ENCODE data around the gene TRAPPC2B. TPM values are rescaled to one million over a fixed set of nuclear protein-coding genes. Genes with fewer than 3 reads are reported as not detected.

Gene TRAPPC2B
- polyA plus RNA-seq, 5 donors, result 12.4 to 17.2 (median 14.5) TPM

Other genes starting within 250 kb of the TRAPPC2B start
- gene USP29, start 243.6 kb upstream of the TRAPPC2B start, polyA plus RNA-seq (ENCODE audit: insufficient read depth in 1 of 5, insufficient read length in 5 of 5, low replicate concordance in 1 of 5), result not detected
- gene ZIM3, start 218.3 kb upstream of the TRAPPC2B start, polyA plus RNA-seq (ENCODE audit: insufficient read depth in 1 of 5, insufficient read length in 5 of 5, low replicate concordance in 1 of 5), result under 1 TPM in 2 of 5 donors, not detected in 3; 0.04 to 0.06 TPM
- gene DUXA, start 196.1 kb upstream of the TRAPPC2B start, polyA plus RNA-seq (ENCODE audit: insufficient read depth in 1 of 5, insufficient read length in 5 of 5, low replicate concordance in 1 of 5), result not detected
- gene ZNF264, start 172.1 kb upstream of the TRAPPC2B start, polyA plus RNA-seq (ENCODE audit: insufficient read depth in 1 of 5, insufficient read length in 5 of 5, low replicate concordance in 1 of 5), result 10 to 100 TPM; 12.2 to 24.1 (median 21.1) TPM
- 1 to 10 TPM in 4 of 5 donors, under 1 TPM in 1; 0.85 to 3.4 (median 1.6) TPM for gene AURKC, start 132.5 kb upstream of the TRAPPC2B start, polyA plus RNA-seq (ENCODE audit: insufficient read depth in 1 of 5, insufficient read length in 5 of 5, low replicate concordance in 1 of 5)
- 1 to 10 TPM; 3.8 to 7.6 (median 6.5) TPM for gene ZNF805, start 122.9 kb upstream of the TRAPPC2B start, polyA plus RNA-seq (ENCODE audit: insufficient read depth in 1 of 5, insufficient read length in 5 of 5, low replicate concordance in 1 of 5)
- gene ZNF460, start 83.1 kb upstream of the TRAPPC2B start, polyA plus RNA-seq (ENCODE audit: insufficient read depth in 1 of 5, insufficient read length in 5 of 5, low replicate concordance in 1 of 5), result 1 to 10 TPM; 1.8 to 5.5 (median 3.8) TPM
- 10 to 100 TPM in 3 of 5 donors, 1 to 10 TPM in 2; 7.2 to 11.6 (median 10.1) TPM for gene ZNF543, start 43.1 kb upstream of the TRAPPC2B start, polyA plus RNA-seq (ENCODE audit: insufficient read depth in 1 of 5, insufficient read length in 5 of 5, low replicate concordance in 1 of 5)
- 10 to 100 TPM; 12.5 to 21.0 (median 17.1) TPM for gene ZNF304, start 12.3 kb upstream of the TRAPPC2B start, polyA plus RNA-seq (ENCODE audit: insufficient read depth in 1 of 5, insufficient read length in 5 of 5, low replicate concordance in 1 of 5)
- 10 to 100 TPM in 1 of 5 donors, 1 to 10 TPM in 4; 5.2 to 10.1 (median 6.6) TPM for gene ZNF547, start within 50 bp of the TRAPPC2B start, polyA plus RNA-seq (ENCODE audit: insufficient read depth in 1 of 5, insufficient read length in 5 of 5, low replicate concordance in 1 of 5)
- gene ZNF548, start 26.3 kb downstream of the TRAPPC2B start, polyA plus RNA-seq (ENCODE audit: insufficient read depth in 1 of 5, insufficient read length in 5 of 5, low replicate concordance in 1 of 5), result 10 to 100 TPM; 25.4 to 49.6 (median 37.1) TPM
- gene ZNF17, start 47.6 kb downstream of the TRAPPC2B start, polyA plus RNA-seq (ENCODE audit: insufficient read depth in 1 of 5, insufficient read length in 5 of 5, low replicate concordance in 1 of 5), result 10 to 100 TPM in 4 of 5 donors, 1 to 10 TPM in 1; 9.1 to 17.1 (median 15.8) TPM
- gene ZNF749, start 71.8 kb downstream of the TRAPPC2B start, polyA plus RNA-seq (ENCODE audit: insufficient read depth in 1 of 5, insufficient read length in 5 of 5, low replicate concordance in 1 of 5), result 10 to 100 TPM in 4 of 5 donors, 1 to 10 TPM in 1; 8.7 to 13.1 (median 11.9) TPM
- gene VN1R1, start 93.6 kb downstream of the TRAPPC2B start, polyA plus RNA-seq (ENCODE audit: insufficient read depth in 1 of 5, insufficient read length in 5 of 5, low replicate concordance in 1 of 5), result 1 to 10 TPM; 2.3 to 5.4 (median 4.5) TPM
- 10 to 100 TPM in 4 of 5 donors, 1 to 10 TPM in 1; 8.4 to 22.1 (median 19.2) TPM for gene ZNF772, start 114.0 kb downstream of the TRAPPC2B start, polyA plus RNA-seq (ENCODE audit: insufficient read depth in 1 of 5, insufficient read length in 5 of 5, low replicate concordance in 1 of 5)
- gene ZNF419, start 124.2 kb downstream of the TRAPPC2B start, polyA plus RNA-seq (ENCODE audit: insufficient read depth in 1 of 5, insufficient read length in 5 of 5, low replicate concordance in 1 of 5), result 10 to 100 TPM; 19.5 to 32.5 (median 22.7) TPM
- gene ZNF773, start 136.4 kb downstream of the TRAPPC2B start, polyA plus RNA-seq (ENCODE audit: insufficient read depth in 1 of 5, insufficient read length in 5 of 5, low replicate concordance in 1 of 5), result 10 to 100 TPM; 12.1 to 17.5 (median 16.5) TPM
- gene ZNF549, start 163.8 kb downstream of the TRAPPC2B start, polyA plus RNA-seq (ENCODE audit: insufficient read depth in 1 of 5, insufficient read length in 5 of 5, low replicate concordance in 1 of 5), result 10 to 100 TPM; 15.0 to 21.2 (median 20.1) TPM
- 10 to 100 TPM; 16.2 to 31.2 (median 23.6) TPM for gene ZNF550, start 196.3 kb downstream of the TRAPPC2B start, polyA plus RNA-seq (ENCODE audit: insufficient read depth in 1 of 5, insufficient read length in 5 of 5, low replicate concordance in 1 of 5)
- 1 to 10 TPM; 6.6 to 9.3 (median 8.2) TPM for gene ZNF416, start 215.4 kb downstream of the TRAPPC2B start, polyA plus RNA-seq (ENCODE audit: insufficient read depth in 1 of 5, insufficient read length in 5 of 5, low replicate concordance in 1 of 5)
- gene ZIK1, start 220.6 kb downstream of the TRAPPC2B start, polyA plus RNA-seq (ENCODE audit: insufficient read depth in 1 of 5, insufficient read length in 5 of 5, low replicate concordance in 1 of 5), result 10 to 100 TPM; 11.4 to 23.8 (median 17.6) TPM
- gene ZNF530, start 236.3 kb downstream of the TRAPPC2B start, polyA plus RNA-seq (ENCODE audit: insufficient read depth in 1 of 5, insufficient read length in 5 of 5, low replicate concordance in 1 of 5), result 1 to 10 TPM; 4.8 to 7.7 (median 6.0) TPM